ENCODE results near the gene SRPK2.

DNA sequence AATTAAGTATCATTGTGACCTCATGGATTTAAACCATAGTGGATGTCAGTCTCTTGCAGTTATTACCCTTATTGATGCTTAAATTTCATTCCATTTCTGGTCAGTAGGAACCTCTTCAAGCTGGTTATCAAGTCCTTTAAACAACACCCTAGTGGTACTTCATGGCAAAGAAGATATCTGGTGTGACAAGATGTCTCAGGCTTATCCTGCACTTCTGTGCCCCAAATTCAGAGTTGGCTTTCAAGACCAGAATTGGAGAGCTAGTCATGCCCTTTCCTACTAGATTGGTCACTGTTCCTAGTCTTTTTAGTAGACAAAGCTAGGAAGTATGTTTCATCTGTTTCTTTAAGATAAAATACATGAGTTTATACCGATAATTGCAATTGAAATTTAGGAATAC lies 319.8 kb downstream of the SRPK2 start:
- no peak for TF ChIP-seq EZH2 (IDR thresholded peaks at IDR 0.05; ENCODE audit: borderline replicate concordance, insufficient read depth, low read depth, low read length, poor library complexity, severe bottlenecking)
- TF ChIP-seq, protein P1, sequence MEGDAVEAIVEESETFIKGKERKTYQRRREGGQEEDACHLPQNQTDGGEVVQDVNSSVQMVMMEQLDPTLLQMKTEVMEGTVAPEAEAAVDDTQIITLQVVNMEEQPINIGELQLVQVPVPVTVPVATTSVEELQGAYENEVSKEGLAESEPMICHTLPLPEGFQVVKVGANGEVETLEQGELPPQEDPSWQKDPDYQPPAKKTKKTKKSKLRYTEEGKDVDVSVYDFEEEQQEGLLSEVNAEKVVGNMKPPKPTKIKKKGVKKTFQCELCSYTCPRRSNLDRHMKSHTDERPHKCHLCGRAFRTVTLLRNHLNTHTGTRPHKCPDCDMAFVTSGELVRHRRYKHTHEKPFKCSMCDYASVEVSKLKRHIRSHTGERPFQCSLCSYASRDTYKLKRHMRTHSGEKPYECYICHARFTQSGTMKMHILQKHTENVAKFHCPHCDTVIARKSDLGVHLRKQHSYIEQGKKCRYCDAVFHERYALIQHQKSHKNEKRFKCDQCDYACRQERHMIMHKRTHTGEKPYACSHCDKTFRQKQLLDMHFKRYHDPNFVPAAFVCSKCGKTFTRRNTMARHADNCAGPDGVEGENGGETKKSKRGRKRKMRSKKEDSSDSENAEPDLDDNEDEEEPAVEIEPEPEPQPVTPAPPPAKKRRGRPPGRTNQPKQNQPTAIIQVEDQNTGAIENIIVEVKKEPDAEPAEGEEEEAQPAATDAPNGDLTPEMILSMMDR (IDR thresholded peaks at IDR 0.05), result no peak
